Mammary epithelial cell (primary cell): Measurements from ENCODE around the gene HIPK3.

ENCODE experiments used
- EZH2 ChIP-seq: IDR thresholded peaks from 2 replicates; pipeline ENCODE4 v1.6.1; 2012; ENCODE audit warnings: low read length, inconsistent platforms, borderline replicate concordance
- TF ChIP-seq, protein P1 (sequence below), 2 donors: IDR thresholded peaks in 1 of 2; conservative IDR thresholded peaks in 1 of 2; 2 replicates each; pipeline ENCODE4 v1.5.1; 2011 to 2012; ENCODE audit warnings: inconsistent platforms in 2 of 2, low read length in 2 of 2, mild to moderate bottlenecking in 2 of 2, control low read depth in 1 of 2, low read depth in 1 of 2; ENCODE audit not compliant: insufficient read depth in 1 of 2; ENCODE audit errors: extremely low read depth in 1 of 2

DNA sequence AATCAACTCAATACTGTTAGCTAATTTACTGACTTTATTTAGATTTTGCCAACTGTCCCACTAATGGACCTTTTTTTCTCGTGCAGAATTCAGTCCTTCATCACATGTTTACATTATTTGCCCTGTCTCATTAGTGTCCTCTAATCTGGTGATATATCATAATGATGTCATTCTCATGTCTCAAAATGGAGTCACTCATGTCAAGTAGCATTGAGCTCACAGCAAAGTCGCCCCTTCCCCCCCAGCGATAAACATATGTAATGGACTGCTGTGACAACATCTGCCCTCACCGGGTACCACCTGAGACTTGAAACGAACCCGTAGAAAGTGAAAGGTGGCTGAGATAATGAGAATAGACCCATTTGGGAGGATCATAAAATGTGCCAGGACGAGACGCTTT, 37.6 kb downstream of the HIPK3 start:
- TF ChIP-seq, protein P1, sequence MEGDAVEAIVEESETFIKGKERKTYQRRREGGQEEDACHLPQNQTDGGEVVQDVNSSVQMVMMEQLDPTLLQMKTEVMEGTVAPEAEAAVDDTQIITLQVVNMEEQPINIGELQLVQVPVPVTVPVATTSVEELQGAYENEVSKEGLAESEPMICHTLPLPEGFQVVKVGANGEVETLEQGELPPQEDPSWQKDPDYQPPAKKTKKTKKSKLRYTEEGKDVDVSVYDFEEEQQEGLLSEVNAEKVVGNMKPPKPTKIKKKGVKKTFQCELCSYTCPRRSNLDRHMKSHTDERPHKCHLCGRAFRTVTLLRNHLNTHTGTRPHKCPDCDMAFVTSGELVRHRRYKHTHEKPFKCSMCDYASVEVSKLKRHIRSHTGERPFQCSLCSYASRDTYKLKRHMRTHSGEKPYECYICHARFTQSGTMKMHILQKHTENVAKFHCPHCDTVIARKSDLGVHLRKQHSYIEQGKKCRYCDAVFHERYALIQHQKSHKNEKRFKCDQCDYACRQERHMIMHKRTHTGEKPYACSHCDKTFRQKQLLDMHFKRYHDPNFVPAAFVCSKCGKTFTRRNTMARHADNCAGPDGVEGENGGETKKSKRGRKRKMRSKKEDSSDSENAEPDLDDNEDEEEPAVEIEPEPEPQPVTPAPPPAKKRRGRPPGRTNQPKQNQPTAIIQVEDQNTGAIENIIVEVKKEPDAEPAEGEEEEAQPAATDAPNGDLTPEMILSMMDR (conservative IDR thresholded peaks at IDR 0.05 in 1 of 2, IDR thresholded peaks at IDR 0.05 in 1 of 2; ENCODE audit: extremely low read depth in 1 of 2, insufficient read depth in 1 of 2, low read depth in 1 of 2, low read length in 2 of 2): no peak
- TF ChIP-seq EZH2: no peak
